GM08714 (cell line): ENCODE measurements around the gene IL6R.

Experiments
- H3K4me3 ChIP-seq: fragments of 200-500 bp; sonication (Bioruptor generic); 2 replicates; pipeline ENCODE4 v1.5.1; 2014; ENCODE audit warnings: mild to moderate bottlenecking, low read length, inconsistent platforms
- ZNF274 ChIP-seq: IDR thresholded peaks from 2 replicates; pipeline ENCODE4 v1.6.1; 2012; ENCODE audit warnings: mild to moderate bottlenecking, low read depth, low read length

IL6R gene

GRCh38 chr1:154466206-154466605 lies 61.1 kb downstream of the IL6R start:
- H3K4me3 ChIP-seq: no peak overlapping the region
- no peak for TF ChIP-seq ZNF274

- TF ChIP-seq ZNF274: no peak
- no peak overlapping the region for H3K4me3 ChIP-seq
Measured at GRCh38 chr1:154466921-154467417, 61.8 kb downstream of the IL6R start.

GRCh38 chr1:154467434-154468102 lies 62.4 kb downstream of the IL6R start:
- H3K4me3 ChIP-seq: no peak overlapping the region
- TF ChIP-seq ZNF274: no peak

DNA sequence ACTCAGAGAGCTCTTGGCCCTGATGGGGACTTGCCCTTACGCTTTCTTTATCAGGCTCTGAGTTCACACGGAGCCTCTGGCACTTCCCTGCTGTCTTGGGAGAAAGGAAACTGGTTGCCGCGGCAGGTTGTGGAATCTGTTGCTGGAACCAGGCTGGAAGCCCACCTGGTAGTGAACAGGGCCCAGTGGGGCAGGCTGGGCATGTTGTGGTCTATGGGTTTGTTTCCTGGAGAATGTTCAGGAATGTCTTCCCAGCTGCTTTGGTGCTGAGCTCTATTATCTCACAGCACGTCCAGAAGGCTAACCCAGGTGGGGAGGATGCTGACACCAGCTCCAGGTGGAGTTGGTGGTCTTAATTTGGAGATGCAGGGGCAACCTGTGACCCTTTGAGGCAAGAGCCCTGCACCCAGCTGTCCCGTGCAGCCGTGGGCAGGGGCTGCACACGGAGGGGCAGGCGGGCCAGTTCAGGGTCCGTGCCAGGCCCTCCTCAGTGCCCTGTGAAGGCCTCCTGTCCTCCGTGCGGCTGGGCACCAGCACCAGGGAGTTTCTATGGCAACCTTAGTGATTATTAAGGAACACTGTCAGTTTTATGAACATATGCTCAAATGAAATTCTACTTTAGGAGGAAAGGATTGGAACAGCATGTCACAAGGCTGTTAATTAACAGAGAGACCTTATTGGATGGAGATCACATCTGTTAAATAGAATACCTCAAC lies 63.5 kb downstream of the IL6R start:
- TF ChIP-seq ZNF274: no peak
- no peak overlapping the region for H3K4me3 ChIP-seq

DNA sequence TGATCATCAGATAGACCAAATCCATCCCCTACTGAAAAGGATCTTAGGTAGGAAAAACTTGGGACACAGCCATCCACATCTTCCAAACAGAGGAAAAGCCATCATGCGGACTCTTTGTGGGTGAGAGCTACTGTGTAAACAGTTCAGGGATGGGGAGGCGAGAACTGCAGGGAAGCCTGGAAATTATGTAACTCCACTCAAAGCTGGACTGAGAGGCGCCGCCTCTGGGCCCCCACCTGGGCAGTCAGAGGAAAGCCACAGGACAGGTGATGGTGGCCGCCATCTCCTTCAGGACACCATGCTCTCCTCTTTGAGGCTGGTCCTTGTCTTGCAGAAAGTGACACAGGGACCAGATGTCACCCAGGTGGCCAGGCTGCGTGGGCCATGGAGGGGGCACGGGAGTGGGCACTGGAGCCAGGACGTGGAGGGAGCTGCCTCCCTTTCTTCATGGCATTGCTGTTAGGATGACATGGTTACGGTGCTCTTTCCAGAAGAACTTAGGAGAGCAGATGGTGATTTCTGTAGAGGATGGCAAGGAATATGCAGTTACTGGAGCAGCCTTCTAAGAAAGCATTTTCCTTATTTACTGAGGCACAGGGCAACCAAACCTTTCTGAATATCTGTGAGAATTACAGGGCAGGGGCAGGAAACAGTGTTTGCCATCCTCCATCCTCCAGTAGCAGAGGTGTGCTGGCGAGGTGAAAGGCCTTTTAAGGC lies 64.9 kb downstream of the IL6R start:
- no peak overlapping the region for H3K4me3 ChIP-seq
- TF ChIP-seq ZNF274: no peak

- TF ChIP-seq ZNF274: no peak
- H3K4me3 ChIP-seq: no peak overlapping the region
Measured at GRCh38 chr1:154471304-154471703, 66.2 kb downstream of the IL6R start.

- H3K4me3 ChIP-seq: no peak overlapping the region
- no peak for TF ChIP-seq ZNF274
Measured at GRCh38 chr1:154474802-154475201, 69.7 kb downstream of the IL6R start.

GRCh38 chr1:154476791-154477190 lies 71.6 kb downstream of the IL6R start:
- no peak for TF ChIP-seq ZNF274
- no peak overlapping the region for H3K4me3 ChIP-seq

- no peak overlapping the region for H3K4me3 ChIP-seq
- TF ChIP-seq ZNF274: no peak
Measured at GRCh38 chr1:154478013-154478412, 72.9 kb downstream of the IL6R start.

GRCh38 chr1:154478639-154479038 lies 73.5 kb downstream of the IL6R start:
- no peak for TF ChIP-seq ZNF274
- H3K4me3 ChIP-seq: no peak overlapping the region

- H3K4me3 ChIP-seq: no peak overlapping the region
- TF ChIP-seq ZNF274: no peak
Measured at GRCh38 chr1:154479764-154480421, 74.8 kb downstream of the IL6R start.

GRCh38 chr1:154481053-154481452 lies 75.9 kb downstream of the IL6R start:
- no peak for TF ChIP-seq ZNF274
- H3K4me3 ChIP-seq: no peak overlapping the region

- no peak for TF ChIP-seq ZNF274
- no peak overlapping the region for H3K4me3 ChIP-seq
Measured at GRCh38 chr1:154483941-154484803, 79.0 kb downstream of the IL6R start.
